HepG2 (cell line): ENCODE results near the gene CHRD. TPM values are rescaled to one million over a fixed set of nuclear protein-coding genes. Genes with fewer than 3 reads are reported as not detected.

Source experiments
- ETV6 ChIP-seq: sonication (generic); formaldehyde crosslinking; conservative IDR thresholded peaks from 2 replicates; pipeline ENCODE4 v1.4.0; 2020; ENCODE audit warnings: missing genetic modification reagents
- FOXC1 ChIP-seq: sonication (generic); formaldehyde crosslinking; IDR thresholded peaks from 2 replicates; pipeline ENCODE4 v1.8.0; 2022; ENCODE audit warnings: mild to moderate bottlenecking, missing genetic modification reagents, borderline replicate concordance
- HNF4G ChIP-seq, 2 experiments: sonication (generic) in 1 of 2; formaldehyde crosslinking in 1 of 2; IDR thresholded peaks; 2 replicates each; pipeline versions ENCODE4 v1.4.0 to v1.6.1; 2011 to 2020; ENCODE audit warnings: borderline replicate concordance in 2 of 2, low read depth in 2 of 2, mild to moderate bottlenecking in 2 of 2, low read length in 1 of 2, missing genetic modification reagents in 1 of 2, moderate library complexity in 1 of 2
- IRF2 ChIP-seq: IDR thresholded peaks from 2 replicates; pipeline ENCODE4 v1.6.1; 2018; ENCODE audit warnings: missing genetic modification reagents, missing compliant biosample characterization
- KLF16 ChIP-seq, 2 experiments: sonication (generic) in 1 of 2; formaldehyde crosslinking in 1 of 2; IDR thresholded peaks; 2 replicates each; pipeline versions ENCODE4 v1.6.1 to v1.8.0; 2016 to 2023; ENCODE audit warnings: missing genetic modification reagents in 2 of 2, missing compliant biosample characterization in 1 of 2
- MYNN ChIP-seq: sonication (generic); formaldehyde crosslinking; IDR thresholded peaks from 2 replicates; pipeline ENCODE4 v1.4.0; 2020; ENCODE audit warnings: mild to moderate bottlenecking, low read depth, missing genetic modification reagents
- RELA ChIP-seq: sonication (generic); formaldehyde crosslinking; IDR thresholded peaks from 2 replicates; pipeline ENCODE4 v1.4.0; 2020; ENCODE audit warnings: missing genetic modification reagents
- ZFP41 ChIP-seq: sonication (generic); formaldehyde crosslinking; IDR thresholded peaks from 2 replicates; pipeline ENCODE4 v1.4.0; 2020; ENCODE audit warnings: mild to moderate bottlenecking, missing genetic modification reagents, borderline replicate concordance
- ZNF264 ChIP-seq: sonication (generic); formaldehyde crosslinking; IDR thresholded peaks from 2 replicates; pipeline ENCODE4 v1.4.0; 2020; ENCODE audit warnings: missing genetic modification reagents
- ZNF274 ChIP-seq: sonication (generic); formaldehyde crosslinking; IDR thresholded peaks from 2 replicates; pipeline ENCODE4 v1.5.1; 2020; ENCODE audit warnings: mild to moderate bottlenecking, missing genetic modification reagents
- ZNF282 ChIP-seq: fragments of 450-650 bp; IDR thresholded peaks from 2 replicates; pipeline ENCODE4 v1.6.1; 2018; ENCODE audit not compliant: partially characterized antibody
- ZNF850 ChIP-seq: sonication (generic); formaldehyde crosslinking; conservative IDR thresholded peaks from 2 replicates; pipeline ENCODE4 v1.9.0; 2021; ENCODE audit warnings: mild to moderate bottlenecking, missing genetic modification reagents
- polyA plus RNA-seq, 8 experiments: library from polyadenylated mRNA; depleted of rRNA in 3 of 8; stranded (reverse) in 7 of 8; unstranded in 1 of 8; fragments of >200 nt; fragmentation: Illumina TruSeq in 4 of 8; extraction: Trizol in 4 of 8; gene quantifications; 2 replicates each; pipeline versions ENCODE4 v1.2.1 to v1.2.3, GENCODE V29; 2011 to 2016; ENCODE audit warnings: low read depth in 4 of 8, missing spikeins in 1 of 8, mixed read lengths in 1 of 8; ENCODE audit not compliant: insufficient read depth in 1 of 8
- total RNA-seq, 5 experiments: library from RNA; depleted of rRNA; stranded (reverse); fragments of >200 nt; fragmentation: Illumina TruSeq; extraction: Trizol; gene quantifications; 2 replicates each; pipeline ENCODE4 v1.2.3, GENCODE V29; 2016; ENCODE audit warnings: low read depth in 1 of 5
- TF ChIP-seq, protein P1 (sequence below): sonication (generic); formaldehyde crosslinking; IDR thresholded peaks from 2 replicates; pipeline ENCODE4 v1.5.0; 2020; ENCODE audit warnings: mild to moderate bottlenecking, missing genetic modification reagents
- TF ChIP-seq, protein P2 (sequence below): IDR thresholded peaks from 2 replicates; pipeline ENCODE4 v1.6.1; 2016; ENCODE audit warnings: low read depth
- TF ChIP-seq, protein P3 (sequence below): fragments of 450-650 bp; IDR thresholded peaks from 2 replicates; pipeline ENCODE4 v1.6.1; 2016
- TF ChIP-seq, protein P4 (sequence below), 2 experiments: IDR thresholded peaks; 2 replicates each; pipeline ENCODE4 v1.6.1; 2011 to 2012; ENCODE audit warnings: low read length in 2 of 2, borderline replicate concordance in 1 of 2, low read depth in 1 of 2, mild to moderate bottlenecking in 1 of 2, moderate library complexity in 1 of 2
- TF ChIP-seq, protein P5 (sequence below): sonication (generic); IDR thresholded peaks from 2 replicates; pipeline ENCODE4 v1.6.1; 2016; ENCODE audit warnings: low read depth, borderline replicate concordance

Gene CHRD
- total and polyA plus RNA-seq, 2 of the 13 experiments (the other 11 are each of a cell fraction or from before 2014, with no cell fraction given) = 22.2 to 35.2 TPM

DNA sequence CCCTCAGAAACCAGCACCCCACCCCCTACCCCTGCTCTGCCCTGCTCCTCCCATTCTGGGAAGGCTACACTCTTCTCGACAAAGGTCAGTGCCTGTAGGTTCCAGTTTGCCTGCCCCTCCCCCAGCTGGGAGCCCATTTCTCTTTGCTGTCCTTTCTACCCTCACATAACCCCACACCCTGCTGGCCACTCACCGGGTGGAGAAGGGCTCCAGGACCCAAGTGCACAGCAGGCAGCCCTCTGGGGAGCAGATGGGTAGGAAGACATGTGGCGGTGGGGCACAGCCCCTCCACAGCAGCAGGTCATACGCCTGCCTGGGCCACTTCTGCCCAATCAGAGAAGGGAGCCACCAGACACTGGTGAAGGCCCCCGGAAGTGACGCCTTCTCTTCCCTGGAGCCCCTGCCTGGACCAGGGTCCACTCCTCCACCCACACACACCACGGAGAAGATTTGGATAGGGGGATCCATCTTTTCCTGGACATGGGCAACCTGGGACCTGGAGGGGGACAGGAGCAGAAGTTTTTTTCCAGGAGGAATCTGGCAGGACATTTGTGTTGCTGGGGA is 1.9 kb upstream of the CHRD start, which contains the start of gene THPO (continued):
- TF ChIP-seq IRF2 (CRISPR knock-in tag) (peak; percentile 39), ETV6 (CRISPR knock-in tag) (no peak), ZNF850 (CRISPR knock-in tag) (no peak), KLF16 (CRISPR knock-in tag; IDR thresholded peaks at IDR 0.05) (no peak; a peak in 1 of 4 replicates), MYNN (CRISPR knock-in tag) (no peak), ZFP41 (CRISPR knock-in tag) (no peak), ZNF274 (CRISPR knock-in tag) (peak; percentile 36; the same call in 1 of the 2 replicates), RELA (CRISPR knock-in tag) (no peak), HNF4G (IDR thresholded peaks at IDR 0.05; ENCODE audit: borderline replicate concordance, low read depth, low read length) (no peak), HNF4G (CRISPR knock-in tag; IDR thresholded peaks at IDR 0.05; ENCODE audit: borderline replicate concordance, low read depth) (peak; percentile 42; the same call in 1 of the 2 replicates), ZNF264 (CRISPR knock-in tag) (peak; percentile 33; the same call in 1 of the 2 replicates), ZNF282 (no peak), FOXC1 (CRISPR knock-in tag) (peak; percentile 41)
- TF ChIP-seq, protein P1, sequence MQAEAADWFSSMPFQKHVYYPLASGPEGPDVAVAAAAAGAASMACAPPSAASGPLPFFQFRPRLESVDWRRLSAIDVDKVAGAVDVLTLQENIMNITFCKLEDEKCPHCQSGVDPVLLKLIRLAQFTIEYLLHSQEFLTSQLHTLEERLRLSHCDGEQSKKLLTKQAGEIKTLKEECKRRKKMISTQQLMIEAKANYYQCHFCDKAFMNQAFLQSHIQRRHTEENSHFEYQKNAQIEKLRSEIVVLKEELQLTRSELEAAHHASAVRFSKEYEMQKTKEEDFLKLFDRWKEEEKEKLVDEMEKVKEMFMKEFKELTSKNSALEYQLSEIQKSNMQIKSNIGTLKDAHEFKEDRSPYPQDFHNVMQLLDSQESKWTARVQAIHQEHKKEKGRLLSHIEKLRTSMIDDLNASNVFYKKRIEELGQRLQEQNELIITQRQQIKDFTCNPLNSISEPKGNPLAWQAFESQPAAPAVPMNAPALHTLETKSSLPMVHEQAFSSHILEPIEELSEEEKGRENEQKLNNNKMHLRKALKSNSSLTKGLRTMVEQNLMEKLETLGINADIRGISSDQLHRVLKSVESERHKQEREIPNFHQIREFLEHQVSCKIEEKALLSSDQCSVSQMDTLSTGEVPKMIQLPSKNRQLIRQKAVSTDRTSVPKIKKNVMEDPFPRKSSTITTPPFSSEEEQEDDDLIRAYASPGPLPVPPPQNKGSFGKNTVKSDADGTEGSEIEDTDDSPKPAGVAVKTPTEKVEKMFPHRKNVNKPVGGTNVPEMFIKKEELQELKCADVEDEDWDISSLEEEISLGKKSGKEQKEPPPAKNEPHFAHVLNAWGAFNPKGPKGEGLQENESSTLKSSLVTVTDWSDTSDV = peak; percentile 32; the same call in 1 of the 2 replicates
- TF ChIP-seq, protein P2, sequence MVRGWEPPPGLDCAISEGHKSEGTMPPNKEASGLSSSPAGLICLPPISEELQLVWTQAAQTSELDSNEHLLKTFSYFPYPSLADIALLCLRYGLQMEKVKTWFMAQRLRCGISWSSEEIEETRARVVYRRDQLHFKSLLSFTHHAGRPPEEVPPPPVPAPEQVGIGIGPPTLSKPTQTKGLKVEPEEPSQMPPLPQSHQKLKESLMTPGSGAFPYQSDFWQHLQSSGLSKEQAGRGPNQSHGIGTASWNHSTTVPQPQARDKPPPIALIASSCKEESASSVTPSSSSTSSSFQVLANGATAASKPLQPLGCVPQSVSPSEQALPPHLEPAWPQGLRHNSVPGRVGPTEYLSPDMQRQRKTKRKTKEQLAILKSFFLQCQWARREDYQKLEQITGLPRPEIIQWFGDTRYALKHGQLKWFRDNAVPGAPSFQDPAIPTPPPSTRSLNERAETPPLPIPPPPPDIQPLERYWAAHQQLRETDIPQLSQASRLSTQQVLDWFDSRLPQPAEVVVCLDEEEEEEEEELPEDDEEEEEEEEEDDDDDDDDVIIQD (CRISPR knock-in tag) = no peak
- TF ChIP-seq, protein P3, sequence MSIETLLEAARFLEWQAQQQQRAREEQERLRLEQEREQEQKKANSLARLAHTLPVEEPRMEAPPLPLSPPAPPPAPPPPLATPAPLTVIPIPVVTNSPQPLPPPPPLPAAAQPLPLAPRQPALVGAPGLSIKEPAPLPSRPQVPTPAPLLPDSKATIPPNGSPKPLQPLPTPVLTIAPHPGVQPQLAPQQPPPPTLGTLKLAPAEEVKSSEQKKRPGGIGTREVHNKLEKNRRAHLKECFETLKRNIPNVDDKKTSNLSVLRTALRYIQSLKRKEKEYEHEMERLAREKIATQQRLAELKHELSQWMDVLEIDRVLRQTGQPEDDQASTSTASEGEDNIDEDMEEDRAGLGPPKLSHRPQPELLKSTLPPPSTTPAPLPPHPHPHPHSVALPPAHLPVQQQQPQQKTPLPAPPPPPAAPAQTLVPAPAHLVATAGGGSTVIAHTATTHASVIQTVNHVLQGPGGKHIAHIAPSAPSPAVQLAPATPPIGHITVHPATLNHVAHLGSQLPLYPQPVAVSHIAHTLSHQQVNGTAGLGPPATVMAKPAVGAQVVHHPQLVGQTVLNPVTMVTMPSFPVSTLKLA = peak; percentile 57
- TF ChIP-seq, protein P4, sequence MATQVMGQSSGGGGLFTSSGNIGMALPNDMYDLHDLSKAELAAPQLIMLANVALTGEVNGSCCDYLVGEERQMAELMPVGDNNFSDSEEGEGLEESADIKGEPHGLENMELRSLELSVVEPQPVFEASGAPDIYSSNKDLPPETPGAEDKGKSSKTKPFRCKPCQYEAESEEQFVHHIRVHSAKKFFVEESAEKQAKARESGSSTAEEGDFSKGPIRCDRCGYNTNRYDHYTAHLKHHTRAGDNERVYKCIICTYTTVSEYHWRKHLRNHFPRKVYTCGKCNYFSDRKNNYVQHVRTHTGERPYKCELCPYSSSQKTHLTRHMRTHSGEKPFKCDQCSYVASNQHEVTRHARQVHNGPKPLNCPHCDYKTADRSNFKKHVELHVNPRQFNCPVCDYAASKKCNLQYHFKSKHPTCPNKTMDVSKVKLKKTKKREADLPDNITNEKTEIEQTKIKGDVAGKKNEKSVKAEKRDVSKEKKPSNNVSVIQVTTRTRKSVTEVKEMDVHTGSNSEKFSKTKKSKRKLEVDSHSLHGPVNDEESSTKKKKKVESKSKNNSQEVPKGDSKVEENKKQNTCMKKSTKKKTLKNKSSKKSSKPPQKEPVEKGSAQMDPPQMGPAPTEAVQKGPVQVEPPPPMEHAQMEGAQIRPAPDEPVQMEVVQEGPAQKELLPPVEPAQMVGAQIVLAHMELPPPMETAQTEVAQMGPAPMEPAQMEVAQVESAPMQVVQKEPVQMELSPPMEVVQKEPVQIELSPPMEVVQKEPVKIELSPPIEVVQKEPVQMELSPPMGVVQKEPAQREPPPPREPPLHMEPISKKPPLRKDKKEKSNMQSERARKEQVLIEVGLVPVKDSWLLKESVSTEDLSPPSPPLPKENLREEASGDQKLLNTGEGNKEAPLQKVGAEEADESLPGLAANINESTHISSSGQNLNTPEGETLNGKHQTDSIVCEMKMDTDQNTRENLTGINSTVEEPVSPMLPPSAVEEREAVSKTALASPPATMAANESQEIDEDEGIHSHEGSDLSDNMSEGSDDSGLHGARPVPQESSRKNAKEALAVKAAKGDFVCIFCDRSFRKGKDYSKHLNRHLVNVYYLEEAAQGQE (IDR thresholded peaks at IDR 0.05; ENCODE audit: borderline replicate concordance in 1 of 2, low read depth in 1 of 2, low read length in 2 of 2) = 0 out of 4 replicates have a peak, but pooled peaks of 1 of the 2 experiments have one; percentile 28
- TF ChIP-seq, protein P5, sequence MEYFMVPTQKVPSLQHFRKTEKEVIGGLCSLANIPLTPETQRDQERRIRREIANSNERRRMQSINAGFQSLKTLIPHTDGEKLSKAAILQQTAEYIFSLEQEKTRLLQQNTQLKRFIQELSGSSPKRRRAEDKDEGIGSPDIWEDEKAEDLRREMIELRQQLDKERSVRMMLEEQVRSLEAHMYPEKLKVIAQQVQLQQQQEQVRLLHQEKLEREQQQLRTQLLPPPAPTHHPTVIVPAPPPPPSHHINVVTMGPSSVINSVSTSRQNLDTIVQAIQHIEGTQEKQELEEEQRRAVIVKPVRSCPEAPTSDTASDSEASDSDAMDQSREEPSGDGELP = peak; percentile 76; the same call in 1 of the 2 replicates
